Measurements from ENCODE around the gene DDX11. TPM values are rescaled to one million over a fixed set of nuclear protein-coding genes. Genes with fewer than 3 reads are reported as not detected.
A peak's percentile ranks its signal among the peaks of the same experiment; 100 is the strongest.
"Not testable (repeated sequence)": the region's sequence is repeated elsewhere in the genome, so short reads cannot be mapped to it uniquely, and the experiment has no call there.

DDX11 gene
- total RNA-seq, 2 donors from 2014 or later, result 102 to 257 TPM

DNA sequence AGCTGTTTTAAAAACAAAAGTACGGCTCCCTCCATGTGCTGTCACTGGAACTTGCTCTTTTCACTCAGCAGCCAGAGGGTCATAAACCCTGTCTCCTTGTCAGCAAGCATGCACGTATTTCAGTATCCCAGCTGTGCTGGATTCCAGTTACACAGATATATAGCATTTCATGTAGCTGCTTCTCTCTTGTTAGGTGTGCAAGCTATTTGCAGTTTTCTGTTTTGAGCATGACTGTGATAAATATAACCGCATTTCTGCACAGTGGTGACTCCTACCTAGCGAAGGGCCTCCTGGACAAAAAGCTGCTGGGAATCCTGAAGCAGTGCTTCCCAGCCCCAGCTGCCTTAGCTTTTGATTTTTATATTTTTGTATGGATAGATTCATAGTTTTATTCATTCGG lies 24.7 kb downstream of the DDX11 start:
- H3K36me3 Mint-ChIP-seq; ATAC-seq; H3K4me1 Mint-ChIP-seq (ENCODE audit: low read depth in 2 of 2); H3K9me3 Mint-ChIP-seq; H3K27me3 Mint-ChIP-seq; H3K27ac Mint-ChIP-seq; H3K4me3 Mint-ChIP-seq; DNase-seq (ENCODE audit: low spot score): not testable (repeated sequence)

GRCh38 chr12:31098771-31099170 lies 25.1 kb downstream of the DDX11 start:
- not testable (repeated sequence) for H3K27me3 Mint-ChIP-seq; DNase-seq (ENCODE audit: low spot score); H3K36me3 Mint-ChIP-seq; H3K4me1 Mint-ChIP-seq (ENCODE audit: low read depth in 2 of 2); ATAC-seq; H3K4me3 Mint-ChIP-seq; H3K9me3 Mint-ChIP-seq; H3K27ac Mint-ChIP-seq

- H3K36me3 Mint-ChIP-seq; H3K9me3 Mint-ChIP-seq; DNase-seq (ENCODE audit: low spot score); H3K4me3 Mint-ChIP-seq; H3K27ac Mint-ChIP-seq; H3K27me3 Mint-ChIP-seq; H3K4me1 Mint-ChIP-seq (ENCODE audit: low read depth in 2 of 2); ATAC-seq: not testable (repeated sequence)
Observed at GRCh38 chr12:31099434-31099833, 25.8 kb downstream of the DDX11 start.

DNA sequence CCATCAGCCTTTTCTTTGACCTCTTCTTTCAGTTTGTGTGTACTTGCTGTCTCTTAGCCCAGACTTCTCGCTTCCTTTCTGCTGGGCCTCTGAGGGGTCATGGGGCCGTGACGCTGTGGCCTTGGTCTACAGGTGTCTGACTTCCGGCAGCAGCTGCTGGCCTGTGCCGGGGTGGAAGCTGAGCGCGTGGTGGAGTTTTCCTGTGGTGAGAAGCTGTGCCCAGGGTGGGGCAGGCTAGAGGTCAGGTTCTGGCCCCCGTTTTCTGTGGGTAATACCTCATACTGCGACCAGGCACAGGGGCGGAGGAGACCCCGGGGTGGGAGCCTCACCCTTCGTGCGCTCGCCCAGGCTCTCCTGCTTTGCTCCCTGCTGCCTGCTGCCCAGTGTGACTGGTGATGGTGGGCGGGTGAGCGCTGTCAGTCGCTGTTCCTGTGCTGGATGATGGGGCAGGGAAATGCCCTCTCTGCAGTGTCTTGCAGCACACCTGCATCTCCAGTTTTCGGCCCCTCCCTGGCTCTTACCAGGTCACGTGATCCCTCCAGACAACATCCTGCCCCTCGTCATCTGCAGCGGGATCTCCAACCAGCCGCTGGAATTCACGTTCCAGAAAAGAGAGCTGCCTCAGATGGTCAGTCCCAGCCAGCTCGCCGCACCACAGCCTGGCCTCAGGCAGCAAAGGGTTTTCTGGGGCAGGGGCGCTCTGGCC lies 27.0 kb downstream of the DDX11 start:
- H3K36me3 Mint-ChIP-seq; H3K27me3 Mint-ChIP-seq; H3K4me3 Mint-ChIP-seq; H3K4me1 Mint-ChIP-seq (ENCODE audit: low read depth in 2 of 2); H3K9me3 Mint-ChIP-seq; H3K27ac Mint-ChIP-seq; DNase-seq (ENCODE audit: low spot score): not testable (repeated sequence)
- peak; percentile 48 to 59 for ATAC-seq

DNA sequence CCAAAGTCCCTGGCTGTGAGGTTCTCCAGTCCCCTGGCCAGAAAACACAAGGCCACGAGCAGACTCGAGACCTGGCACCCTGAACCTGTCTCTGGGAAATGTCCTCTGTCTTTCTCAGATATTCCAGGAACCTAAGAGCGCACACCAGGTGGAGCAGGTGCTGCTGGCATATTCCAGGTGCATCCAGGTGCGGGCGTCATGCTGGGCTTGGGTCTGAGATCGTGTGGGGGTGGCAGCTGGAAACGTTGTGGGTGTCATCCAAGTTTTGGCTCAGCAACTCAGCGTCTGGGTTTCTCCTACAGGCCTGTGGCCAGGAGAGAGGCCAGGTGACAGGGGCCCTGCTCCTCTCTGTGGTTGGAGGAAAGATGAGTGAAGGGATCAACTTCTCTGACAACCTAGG lies 28.5 kb downstream of the DDX11 start:
- not testable (repeated sequence) for H3K27me3 Mint-ChIP-seq; H3K36me3 Mint-ChIP-seq; H3K9me3 Mint-ChIP-seq; H3K27ac Mint-ChIP-seq; H3K4me1 Mint-ChIP-seq (ENCODE audit: low read depth in 2 of 2); H3K4me3 Mint-ChIP-seq; DNase-seq (ENCODE audit: low spot score); ATAC-seq

GRCh38 chr12:31102596-31102995 lies 28.9 kb downstream of the DDX11 start:
- H3K27me3 Mint-ChIP-seq; H3K27ac Mint-ChIP-seq; H3K4me3 Mint-ChIP-seq; ATAC-seq; DNase-seq (ENCODE audit: low spot score); H3K36me3 Mint-ChIP-seq; H3K9me3 Mint-ChIP-seq; H3K4me1 Mint-ChIP-seq (ENCODE audit: low read depth in 2 of 2): not testable (repeated sequence)

- DNase-seq (ENCODE audit: low spot score); H3K36me3 Mint-ChIP-seq; H3K27me3 Mint-ChIP-seq; H3K9me3 Mint-ChIP-seq; H3K27ac Mint-ChIP-seq; ATAC-seq; H3K4me3 Mint-ChIP-seq; H3K4me1 Mint-ChIP-seq (ENCODE audit: low read depth in 2 of 2): not testable (repeated sequence)
Observed at GRCh38 chr12:31103561-31103975, 29.9 kb downstream of the DDX11 start.

DNA sequence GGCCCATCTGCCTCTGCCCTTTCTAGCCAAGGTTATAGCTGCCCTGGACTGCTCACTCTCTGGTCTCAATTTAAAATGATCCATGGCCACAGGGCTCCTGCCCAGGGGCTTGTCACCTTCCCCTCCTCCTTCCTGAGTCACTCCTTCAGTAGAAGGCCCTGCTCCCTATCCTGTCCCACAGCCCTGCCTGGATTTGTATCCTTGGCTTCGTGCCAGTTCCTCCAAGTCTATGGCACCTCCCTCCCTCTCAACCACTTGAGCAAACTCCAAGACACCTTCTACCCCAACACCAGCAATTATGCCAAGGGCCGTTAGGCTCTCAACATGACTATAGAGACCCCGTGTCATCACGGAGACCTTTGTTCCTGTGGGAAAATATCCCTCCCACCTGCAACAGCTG lies 30.6 kb downstream of the DDX11 start:
- not testable (repeated sequence) for H3K4me3 Mint-ChIP-seq; H3K4me1 Mint-ChIP-seq (ENCODE audit: low read depth in 2 of 2); DNase-seq (ENCODE audit: low spot score); ATAC-seq; H3K27me3 Mint-ChIP-seq; H3K27ac Mint-ChIP-seq; H3K36me3 Mint-ChIP-seq; H3K9me3 Mint-ChIP-seq

- DNase-seq (ENCODE audit: low spot score); H3K27me3 Mint-ChIP-seq; ATAC-seq; H3K4me3 Mint-ChIP-seq; H3K36me3 Mint-ChIP-seq; H3K27ac Mint-ChIP-seq; H3K4me1 Mint-ChIP-seq (ENCODE audit: low read depth in 2 of 2); H3K9me3 Mint-ChIP-seq: not testable (repeated sequence)
Observed at GRCh38 chr12:31104773-31105172, 31.1 kb downstream of the DDX11 start.

DNA sequence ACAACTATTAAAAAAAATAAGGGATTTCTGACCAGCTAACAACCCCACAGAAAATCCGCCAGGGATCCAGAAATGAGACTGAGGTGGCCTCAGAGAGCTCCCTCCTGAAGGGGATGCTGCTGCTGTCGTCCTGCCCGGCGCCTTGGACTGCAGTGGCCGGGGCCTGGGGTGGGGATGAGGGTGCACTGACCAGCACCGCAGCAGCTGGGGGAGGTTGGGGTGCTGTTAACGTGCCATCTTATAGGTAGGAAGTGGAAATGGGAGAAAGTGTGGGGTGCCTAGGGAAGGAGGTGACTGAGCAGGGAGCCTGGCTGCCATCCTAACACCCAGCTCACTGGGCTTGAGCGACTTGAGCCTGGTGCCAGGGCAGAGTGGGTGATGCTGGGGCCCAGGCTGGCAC lies 32.0 kb downstream of the DDX11 start:
- ATAC-seq (no peak), DNase-seq (ENCODE audit: low spot score) (no peak)
- Mint-ChIP-seq H3K4me3 (no peak overlapping the region), H3K4me1 (ENCODE audit: low read depth in 2 of 2) (no peaks in the 10 kb centered on the region), H3K27me3 (no peaks in the 10 kb centered on the region), H3K9me3 (no peaks in the 10 kb centered on the region), H3K27ac (no peak overlapping the region), H3K36me3 (no peaks in the 10 kb centered on the region)

DNA sequence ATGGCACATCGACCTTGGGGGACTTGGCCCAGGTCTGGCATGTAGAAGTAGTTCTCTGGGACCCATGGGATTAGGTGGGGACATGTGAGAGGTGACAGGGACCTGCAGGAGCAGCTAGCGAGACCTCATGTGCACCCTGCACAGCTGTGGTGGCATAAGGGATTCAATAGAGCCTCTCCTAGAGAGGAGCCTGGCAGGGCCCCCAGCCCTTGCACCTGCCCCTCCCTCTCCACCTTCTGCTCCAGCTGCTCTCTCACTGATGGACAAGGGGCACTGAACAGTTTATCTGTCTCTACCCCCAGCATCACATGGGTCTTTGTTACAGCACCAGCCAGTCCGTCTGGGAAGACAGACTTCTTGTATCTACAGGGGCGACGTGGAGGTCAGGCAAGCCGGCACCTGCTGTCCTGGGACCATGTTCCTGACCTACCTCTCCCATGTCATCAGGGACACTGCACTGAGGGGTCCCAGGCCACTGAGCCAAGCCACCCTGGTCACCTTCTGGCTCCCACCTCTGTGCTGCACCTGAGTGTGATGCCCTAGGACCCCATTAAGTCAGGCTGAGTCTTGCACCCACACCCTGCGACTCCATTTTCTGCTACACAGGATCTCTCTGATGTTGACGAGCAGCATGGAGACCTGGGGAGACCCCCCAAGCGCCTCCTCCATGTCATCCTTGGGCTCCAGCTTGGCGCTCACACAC lies 32.6 kb downstream of the DDX11 start:
- Mint-ChIP-seq H3K27ac (no peak overlapping the region), H3K4me1 (ENCODE audit: low read depth in 2 of 2) (no peaks in the 10 kb centered on the region), H3K27me3 (no peaks in the 10 kb centered on the region), H3K4me3 (no peak overlapping the region), H3K36me3 (no peaks in the 10 kb centered on the region), H3K9me3 (no peaks in the 10 kb centered on the region)
- ATAC-seq (peak; percentile 25 to 32), DNase-seq (ENCODE audit: low spot score) (no peak)

DNA sequence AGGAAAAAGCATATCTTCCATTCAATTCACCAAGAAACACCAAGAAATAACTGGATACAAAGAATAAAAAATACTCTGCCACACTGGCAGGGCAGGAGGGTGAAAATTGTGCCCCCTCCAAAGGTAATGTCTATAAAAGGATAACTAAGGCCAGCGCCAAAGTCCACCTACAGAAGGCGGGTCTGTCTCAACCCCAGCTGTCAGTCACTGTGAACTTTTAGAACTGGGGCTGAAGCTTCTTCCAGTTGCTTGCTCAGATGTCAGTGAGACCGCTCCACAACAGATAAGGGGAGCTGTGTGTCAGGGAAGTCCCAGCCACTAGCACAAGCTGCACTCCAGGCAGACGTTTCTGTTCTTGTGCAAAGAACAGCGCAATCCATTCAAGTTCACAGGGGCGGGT lies 36.1 kb downstream of the DDX11 start:
- not testable (repeated sequence) for H3K4me1 Mint-ChIP-seq (ENCODE audit: low read depth in 2 of 2); H3K27me3 Mint-ChIP-seq; H3K36me3 Mint-ChIP-seq; DNase-seq (ENCODE audit: low spot score); H3K27ac Mint-ChIP-seq; ATAC-seq; H3K9me3 Mint-ChIP-seq; H3K4me3 Mint-ChIP-seq

- H3K36me3 Mint-ChIP-seq; H3K4me1 Mint-ChIP-seq (ENCODE audit: low read depth in 2 of 2); H3K9me3 Mint-ChIP-seq; H3K27me3 Mint-ChIP-seq; H3K4me3 Mint-ChIP-seq; H3K27ac Mint-ChIP-seq; ATAC-seq; DNase-seq (ENCODE audit: low spot score): not testable (repeated sequence)
Observed at GRCh38 chr12:31110263-31110662, 36.6 kb downstream of the DDX11 start.

- DNase-seq (ENCODE audit: low spot score); H3K9me3 Mint-ChIP-seq; H3K27me3 Mint-ChIP-seq; H3K27ac Mint-ChIP-seq; H3K4me1 Mint-ChIP-seq (ENCODE audit: low read depth in 2 of 2); ATAC-seq; H3K36me3 Mint-ChIP-seq; H3K4me3 Mint-ChIP-seq: not testable (repeated sequence)
Observed at GRCh38 chr12:31115092-31115601, 41.5 kb downstream of the DDX11 start.
